SIG-M5 treated with dmso at 0.1 percent for 504 hours (cell line): Measurements from ENCODE around the gene DNHD1.

Source experiments
- DNase-seq: peaks from one replicate; lab custom pipeline; 2025; ENCODE audit not compliant: unreplicated experiment; lab: John Stamatoyannopoulos, UW

Gene DNHD1, protein sequence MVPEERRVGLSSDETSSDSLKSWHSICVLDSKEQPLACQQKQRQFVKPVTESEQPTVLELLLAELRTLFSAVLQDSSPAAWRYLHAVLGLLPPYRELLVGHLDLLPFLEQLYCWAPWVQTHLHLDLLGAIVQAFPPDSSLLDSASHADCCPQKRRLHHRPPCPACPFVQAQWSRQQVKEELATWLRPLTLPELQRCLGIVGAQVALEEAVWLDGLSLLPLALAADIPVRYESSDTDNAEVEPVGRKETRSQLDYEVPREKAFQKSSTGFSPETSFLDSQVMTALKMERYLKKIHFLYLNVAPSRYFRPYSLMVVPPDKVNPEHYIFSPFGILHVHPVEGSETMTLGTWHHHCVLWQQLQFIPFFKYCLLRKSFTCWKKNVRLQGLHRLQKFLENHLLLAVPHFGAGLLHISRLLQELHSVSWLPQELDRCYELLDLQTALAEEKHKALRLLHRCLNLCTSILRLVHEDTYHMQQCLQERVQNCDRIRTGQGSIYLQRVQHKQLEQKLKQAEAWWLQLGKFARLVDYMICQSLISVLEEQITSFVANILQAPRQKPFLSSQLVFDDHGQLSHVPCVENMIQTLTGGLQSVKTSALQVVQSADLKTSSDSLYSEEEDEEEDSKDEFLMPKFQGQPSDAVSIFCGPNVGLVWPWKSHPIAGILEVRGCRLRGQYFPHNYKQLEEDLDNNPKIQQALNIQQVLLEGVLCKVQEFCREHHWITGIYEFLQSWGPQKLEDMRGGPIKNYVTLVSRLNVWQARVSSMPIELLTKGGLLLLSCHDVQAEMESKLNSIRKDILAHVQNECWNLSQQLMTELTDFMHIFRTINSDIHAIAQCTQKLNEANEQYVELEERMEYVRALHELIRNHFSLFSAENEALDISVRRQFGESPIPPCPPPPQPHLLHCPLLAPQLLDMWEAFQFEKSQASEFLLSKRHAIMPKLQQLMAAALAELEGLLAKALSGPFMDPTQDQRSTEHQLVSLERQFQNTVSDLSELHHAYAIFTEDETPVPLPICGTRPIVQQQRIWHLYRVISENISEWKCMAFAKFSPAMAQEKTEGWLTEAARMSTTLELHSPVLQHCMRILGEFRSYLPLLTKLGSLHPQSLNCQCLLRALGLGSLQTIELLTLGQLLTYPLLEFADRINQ (N-terminal part only)

DNA sequence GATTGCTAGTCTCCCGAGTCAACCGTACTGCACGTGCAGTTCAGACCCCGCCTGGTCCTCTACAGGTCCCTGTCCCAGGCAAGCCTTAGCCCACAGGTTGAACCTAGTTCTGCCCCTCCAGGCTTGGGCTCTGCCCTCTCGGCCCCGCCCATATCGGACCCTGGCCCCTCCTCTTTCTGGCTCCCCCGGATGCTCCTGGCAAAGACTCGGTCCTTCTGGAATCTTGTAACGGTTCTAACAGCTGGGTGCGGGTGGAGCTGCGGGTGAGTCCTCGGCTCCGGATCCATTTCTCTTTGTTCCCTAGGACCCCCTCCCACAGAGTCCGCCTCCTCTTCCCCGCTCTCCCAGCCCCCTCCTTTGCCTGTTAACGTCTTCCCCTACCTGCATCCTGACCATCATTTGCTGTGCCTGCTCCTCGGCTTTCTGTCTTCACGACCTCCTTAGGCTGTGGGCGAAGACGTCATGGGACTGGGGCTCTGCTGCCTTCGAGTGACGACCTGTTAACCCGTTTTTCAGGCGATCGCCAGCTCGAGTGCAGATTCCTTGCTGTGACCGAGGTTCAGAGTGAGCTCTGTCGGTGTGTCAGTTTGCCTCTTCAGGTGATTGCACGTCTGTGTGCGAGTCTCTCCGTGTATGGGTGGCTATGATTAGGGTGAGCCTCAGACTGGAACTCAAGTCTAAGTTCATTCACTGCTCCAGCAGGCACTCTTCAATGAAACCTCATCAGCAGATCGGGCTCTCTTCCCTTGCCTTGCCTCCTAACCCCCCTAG lies at the start of gene DNHD1:
Gene DNHD1, plus strand, starts transcription at position 212 of the 771 bp plus-strand sequence. CDS start 936 bp downstream, outside the sequence.
- DNase-seq = no peak

DNA sequence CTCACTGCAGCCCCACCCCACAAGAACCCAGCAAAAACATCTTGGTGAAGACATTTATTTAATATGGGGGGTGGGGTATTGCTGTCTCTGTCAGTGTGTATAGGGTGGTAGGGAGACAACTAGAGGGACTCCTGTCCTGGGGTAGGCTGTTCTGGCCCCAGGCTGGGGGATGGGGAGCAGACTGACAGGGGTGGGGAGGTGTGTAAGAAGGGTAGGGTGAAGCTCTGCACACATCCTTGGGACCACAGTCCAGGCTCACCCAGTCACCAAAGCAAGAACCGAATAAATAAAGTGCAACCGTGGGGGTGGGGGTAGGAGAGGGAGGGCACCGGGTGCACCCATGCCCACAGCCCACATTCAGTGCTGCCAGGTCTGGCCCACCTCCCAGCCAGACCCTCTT lies 48.5 kb upstream of the DNHD1 start:
- DNase-seq = no peak

DNA sequence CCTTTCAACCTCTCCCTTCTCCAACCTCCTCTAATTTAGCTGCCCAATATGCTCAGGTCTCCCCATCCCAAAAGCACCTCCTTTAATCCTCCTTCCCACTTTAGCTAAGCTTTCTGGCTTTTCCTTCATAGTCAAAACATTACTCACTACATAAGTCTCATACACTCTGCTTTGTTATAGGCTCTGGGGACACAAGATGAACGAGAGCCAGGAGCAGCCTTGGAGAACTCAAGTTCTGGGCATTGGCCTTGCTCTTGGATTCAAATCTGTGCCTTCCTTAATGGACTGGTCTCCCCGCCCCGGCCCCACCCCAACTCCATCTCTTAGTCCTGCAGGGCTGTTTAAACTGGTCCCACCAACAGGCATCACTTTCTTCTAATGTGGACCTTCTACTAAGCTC lies 44.9 kb upstream of the DNHD1 start:
- DNase-seq = no peak

DNA sequence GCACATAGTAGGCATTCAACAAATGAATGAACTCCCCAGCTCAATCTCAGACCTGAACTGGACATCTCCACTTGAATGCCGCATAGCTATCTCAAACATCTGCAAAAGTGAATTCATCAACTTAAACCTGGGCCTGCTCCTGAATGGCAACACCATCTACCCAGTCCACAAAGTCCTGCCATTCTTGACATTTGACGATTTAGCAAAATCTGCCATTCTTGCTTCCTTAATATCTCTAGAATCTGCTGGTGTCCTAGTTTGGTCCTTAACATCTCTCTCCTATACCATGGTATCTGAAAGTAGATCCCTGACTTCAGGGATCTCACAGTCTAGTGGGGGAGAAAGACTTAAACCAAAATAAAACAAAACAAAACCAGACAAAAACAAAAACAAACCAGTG lies 43.9 kb upstream of the DNHD1 start:
- no peak for DNase-seq

DNA sequence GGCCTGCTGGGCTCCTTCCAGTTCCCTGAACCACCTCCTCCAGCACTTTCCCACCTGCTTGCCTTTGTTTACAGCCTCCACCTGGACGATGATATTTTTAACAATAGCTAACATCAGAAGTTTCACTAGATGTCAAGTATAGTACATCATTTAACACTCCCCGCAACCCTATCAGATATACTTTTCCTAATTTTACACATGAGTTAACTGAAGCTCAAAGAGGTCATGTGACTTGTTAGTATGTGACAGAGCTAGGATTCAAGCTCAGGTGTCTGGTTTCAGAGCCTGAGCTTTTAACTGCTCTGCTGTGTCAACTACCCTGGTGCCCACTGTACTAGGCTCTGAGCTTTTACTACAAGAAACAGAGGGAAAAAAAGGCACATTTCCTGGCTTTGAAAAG lies 42.0 kb upstream of the DNHD1 start:
- DNase-seq = no peak

DNA sequence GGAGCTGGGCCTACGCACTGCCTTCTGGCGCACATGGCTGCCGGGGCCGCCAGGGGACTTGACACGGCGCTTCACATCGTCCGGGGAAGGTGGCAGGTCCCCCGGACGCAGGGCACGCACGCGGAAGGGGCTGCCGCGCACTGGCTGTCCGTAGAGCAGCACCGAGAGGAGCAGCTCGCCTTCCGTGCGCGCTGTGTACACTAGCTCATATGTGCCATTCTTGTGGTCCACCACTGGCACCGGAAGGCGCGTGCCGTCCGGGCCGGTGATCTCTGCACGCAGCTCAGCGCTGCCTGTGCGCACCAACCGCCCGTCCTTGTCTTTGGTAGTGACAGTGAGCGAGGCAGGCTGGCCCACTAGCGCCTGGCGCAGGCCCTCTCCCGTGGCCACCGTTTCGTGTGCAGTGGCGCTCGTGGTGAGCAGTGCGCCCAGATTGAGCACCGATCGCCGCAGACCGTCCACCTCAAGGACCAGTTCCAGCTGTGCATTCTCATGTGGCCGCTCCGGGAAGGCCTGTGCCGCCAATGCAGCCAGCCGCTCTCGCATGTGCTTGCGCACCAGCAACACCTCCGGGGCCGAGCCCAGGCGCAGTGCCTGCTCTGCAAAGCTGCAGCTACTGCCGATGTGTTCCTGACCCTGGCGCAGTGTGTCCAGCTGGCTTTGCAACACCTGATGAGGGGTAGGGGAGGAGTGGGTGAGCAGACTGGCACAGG lies 40.6 kb upstream of the DNHD1 start:
- no peak for DNase-seq

DNA sequence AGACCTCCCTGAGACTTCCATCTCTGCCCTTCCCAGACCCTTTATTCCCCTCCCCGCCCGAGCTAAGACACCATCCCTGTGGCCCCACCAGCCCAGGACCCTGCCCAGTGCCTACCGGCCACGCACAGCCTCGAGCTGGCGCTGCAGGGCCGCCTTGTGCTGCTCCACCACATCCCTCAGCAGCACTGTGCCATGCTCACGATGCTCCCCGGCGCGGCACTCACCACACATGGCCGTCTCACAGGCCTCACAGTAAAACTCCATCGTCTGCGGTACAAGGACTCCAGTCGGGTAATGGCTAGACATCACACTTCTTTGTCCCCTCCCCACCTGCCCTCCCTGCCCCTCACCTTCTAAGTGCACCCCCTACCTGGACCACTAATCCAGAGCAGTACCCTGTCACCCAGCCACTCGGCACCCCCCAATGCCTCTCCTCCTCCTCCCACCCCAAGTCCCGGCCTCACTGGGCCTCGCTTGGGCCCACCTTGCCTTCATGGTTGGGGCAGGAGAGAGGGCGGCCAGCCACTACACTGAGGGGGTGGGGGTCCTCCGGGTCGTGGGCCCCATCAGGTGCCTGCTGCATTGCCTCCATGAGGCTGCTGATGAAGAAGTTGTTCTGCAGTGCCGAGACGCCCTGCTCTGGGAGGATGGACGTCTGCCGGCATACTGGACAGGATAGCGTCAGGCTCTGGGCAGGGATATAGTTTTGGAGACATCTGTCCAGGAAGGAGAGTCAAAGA lies 39.3 kb upstream of the DNHD1 start:
- no peak for DNase-seq

DNA sequence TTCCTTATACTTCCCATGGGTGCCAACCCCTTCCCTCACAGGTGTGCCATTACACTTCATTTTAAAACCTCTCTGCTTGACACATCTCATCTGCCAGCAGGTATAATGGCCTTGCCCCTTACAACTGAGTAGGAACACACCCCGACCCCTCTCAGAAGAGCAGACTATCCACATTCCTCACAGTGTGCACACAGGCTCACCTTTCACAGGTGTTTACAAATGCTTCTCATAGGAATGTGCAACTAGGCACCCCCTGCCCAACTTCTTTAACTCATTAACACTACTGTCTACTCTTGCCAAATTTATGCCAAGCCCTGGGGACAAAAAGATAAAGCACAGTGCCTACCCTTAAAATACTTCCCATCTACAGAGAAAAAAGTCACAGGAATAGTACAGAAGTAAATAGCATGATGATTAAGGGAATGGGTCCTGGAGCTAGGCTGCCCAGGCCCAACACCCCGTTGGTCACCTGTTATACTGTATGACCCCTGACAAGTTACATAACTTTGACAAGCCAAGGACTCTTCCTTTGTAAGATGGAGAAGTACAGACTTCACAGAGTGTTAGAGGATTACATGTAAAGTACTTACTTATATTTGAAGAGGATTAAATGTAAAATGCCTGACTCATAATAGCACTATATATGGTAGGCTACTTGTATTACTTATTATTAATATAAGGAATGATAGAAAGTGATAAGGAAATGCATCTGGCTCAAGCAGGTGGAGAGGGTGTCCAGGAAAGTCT lies 38.6 kb upstream of the DNHD1 start:
- DNase-seq = no peak

DNA sequence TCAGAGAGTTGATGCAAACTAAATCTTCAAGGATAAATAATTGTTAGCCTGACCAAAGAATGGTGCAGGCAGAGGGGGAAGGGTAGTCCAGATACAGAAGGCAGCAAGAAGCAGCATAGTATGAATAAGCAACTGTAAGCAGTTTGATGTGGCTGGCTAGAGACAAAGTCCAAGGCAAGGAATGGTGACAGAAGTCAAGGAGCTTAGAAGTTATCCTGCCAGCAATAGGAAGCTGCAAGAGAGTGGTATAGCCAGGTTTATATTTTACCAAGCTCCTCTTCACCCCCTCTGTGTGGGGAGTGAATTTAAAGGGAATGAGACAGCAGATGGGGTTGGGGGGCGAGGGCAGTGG lies 38.0 kb upstream of the DNHD1 start:
- no peak for DNase-seq

DNA sequence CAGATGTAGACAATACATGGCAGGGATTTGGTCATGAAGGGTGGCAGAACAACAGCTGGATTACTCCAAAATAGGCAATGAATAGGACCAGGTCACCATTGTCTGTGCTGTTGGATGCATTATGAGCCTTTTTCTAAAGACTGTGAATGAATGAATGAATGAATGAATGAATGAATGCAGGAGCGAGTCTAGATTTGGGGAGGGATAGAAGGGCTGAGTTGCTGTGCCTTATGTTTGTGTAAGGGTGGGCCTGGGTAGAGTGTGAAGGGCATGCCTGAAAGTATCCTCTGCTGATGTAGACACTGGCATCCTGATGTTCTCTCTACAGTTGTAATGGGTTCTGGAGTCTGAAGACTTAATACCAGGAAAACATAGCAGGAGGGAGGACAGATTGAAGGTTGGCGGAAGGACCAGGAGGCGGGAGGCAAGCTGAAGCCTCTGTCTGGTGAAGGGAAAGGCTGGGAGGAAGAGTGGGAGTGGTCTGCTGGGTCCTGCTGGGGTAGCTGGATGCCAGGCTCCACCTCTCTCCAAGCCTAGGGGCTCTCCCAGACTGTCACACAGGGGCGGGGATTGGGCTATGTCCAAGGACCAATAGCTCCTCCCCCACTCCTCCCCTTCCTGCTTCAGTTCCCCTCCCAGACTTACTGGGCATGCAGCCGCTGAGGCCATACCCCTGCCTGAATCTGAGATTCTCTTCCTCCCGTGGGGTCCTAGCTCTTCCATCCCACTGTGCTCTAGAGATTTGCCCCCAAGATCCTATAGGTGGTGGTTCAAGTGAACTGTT lies 28.2 kb upstream of the DNHD1 start:
- DNase-seq = peak; percentile 56

DNA sequence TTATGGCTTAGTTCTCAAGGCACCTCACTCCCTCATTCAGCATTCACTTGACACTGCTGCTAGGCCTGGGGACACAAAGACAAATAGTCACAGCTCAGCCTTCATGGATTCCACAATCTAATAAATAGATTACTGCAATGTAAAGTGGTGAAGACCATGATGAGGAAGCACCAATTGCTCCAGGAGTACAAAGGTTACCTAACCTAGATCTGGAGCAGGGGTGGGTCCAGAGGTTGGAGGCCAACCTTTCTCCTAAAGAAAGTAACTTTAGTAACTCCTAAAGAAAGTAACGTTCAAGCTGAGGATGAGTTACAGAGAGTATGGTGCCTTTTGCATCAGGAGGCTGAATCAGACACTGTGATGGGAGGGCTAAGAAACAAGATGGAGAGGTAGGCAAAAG lies 27.5 kb upstream of the DNHD1 start:
- DNase-seq = no peak

DNA sequence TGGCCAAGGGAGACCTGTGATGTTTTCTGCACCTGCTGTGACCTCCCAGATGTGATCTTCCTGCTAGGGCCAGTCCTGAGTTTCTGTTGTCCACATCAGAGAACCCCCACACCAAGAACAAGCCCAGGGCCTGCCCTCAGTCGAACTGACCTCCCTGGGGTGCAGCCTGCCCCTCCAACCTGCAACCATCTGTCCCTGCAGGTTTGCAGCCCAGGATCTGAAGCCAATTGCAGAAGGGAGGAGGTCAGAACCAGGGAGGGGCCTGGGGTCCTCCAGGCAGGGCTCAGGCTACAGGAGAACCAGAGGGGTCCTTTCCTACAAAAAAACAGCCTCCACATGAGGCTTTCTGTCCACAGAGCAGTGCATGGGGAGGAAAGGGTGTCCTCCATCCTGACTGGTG lies 24.1 kb upstream of the DNHD1 start:
- DNase-seq = no peak

DNA sequence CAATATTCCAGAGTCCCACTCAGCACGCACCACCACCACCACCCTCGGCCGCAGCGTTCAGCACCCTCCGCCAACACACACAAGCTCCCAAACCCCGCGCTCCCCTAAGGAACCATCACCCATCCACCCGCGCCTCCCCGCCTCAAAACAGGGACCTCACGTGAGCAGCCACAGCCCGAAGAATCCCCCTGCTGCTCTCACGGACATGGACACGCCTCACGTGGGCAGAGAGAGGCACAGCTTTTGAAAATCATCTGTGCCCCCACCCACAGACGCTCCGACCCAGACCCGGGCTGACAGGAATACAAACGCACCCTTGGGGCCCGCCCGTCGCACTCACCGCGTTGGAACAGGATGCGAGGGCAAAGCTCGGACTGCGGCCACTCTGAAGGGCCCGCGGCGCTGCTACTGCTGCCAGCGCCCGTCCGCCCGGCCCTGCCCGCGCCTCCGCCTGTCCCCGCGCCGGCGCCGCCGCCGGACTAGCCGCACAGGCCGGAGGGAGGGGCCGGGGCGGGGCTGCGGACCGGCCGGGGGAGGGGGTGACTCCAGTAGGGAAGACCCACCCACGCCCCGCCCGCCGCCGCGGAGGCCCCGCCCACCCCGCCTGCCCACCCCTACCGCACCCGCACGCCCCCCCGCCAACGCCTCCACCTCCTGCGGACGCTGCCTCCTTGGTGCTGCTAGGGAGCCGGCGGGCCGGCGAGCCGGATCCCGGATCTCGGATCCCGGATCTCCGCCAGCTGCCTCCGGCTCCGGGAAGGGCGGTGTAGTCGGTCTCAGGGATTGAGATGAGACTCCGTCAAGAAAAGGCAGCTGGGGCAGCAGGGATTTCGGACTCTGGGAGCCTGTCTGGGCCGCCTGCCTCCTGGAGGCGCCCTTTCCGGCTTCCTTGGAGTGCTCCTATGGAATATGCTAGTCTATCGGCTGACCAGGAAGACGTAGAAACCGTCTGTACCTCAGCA lies 23.3 kb upstream of the DNHD1 start, which contains the start of gene TRIM3:
Gene TRIM3, minus strand, starts transcription at position 491 of the 962 bp plus-strand sequence. CDS start 8,246 bp downstream, outside the sequence.
- peak; percentile 51 for DNase-seq

DNA sequence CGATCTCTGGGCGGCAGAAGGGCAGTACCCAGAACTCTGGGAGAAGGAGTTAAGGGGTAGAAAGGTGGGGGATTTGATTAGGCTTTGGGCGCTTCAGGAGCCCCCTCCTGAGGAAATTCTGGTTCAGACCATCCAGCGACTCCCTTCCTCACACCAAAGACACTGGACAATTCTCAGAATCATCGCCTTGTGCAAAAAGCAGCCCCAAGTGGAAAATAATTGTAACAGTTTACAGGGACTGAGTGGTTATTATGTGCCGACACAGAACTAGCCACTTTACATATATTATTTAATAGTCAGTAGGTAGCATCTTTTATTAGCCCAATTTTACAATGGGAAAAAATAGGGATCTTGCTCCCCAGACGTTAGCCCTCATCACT lies 22.7 kb upstream of the DNHD1 start:
- no peak for DNase-seq

DNA sequence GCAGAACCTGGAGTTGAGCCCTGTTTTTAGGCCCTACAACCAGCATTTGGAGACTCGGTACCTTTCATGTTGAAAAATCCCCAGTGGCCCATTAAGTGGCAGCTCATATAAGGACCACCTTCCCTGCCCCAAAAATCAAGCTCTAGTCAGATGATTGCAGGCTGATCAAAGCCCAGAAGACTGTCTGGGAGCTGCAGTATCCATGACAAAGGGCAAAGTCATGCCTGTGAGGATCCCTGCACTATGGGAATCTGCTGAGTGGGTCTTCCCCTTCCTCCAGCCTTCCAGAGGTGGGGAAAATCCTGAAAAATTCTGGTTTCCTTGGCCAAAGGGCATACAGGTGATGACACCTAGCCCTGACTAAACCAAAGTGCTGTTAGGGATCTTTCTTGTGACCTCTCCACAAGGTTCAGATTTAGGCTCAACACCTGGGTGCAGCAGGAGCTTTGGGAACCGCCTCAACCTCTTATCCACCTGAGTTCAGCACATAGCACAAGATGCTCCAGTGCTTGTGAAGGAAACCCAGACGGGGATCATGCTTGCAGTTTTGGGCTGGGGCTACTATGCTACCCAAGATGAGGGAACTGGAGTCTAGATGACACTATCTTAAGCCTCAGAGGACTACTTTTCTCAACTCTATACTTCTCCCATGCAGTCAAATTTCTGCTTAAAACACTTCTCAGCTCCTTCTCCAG lies 22.1 kb upstream of the DNHD1 start:
- DNase-seq = no peak

DNA sequence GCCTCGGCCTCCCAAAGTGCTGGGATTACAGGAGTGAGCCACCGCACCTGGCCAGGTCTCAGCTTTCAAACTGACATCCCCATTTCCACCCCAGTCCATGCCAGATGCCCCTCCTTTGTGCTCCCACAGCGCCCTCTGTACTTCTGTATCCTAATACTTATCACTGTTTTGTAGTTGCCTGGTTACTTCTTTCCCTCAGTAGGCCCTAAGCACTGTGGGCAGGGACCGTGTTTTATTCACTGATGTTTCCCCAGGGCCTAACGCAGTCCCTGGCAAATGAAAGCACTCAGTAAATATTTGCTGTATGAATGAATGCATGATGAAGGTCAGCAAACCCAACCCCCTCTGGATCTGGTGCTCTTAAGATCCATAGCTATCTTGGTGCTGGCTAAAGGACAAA lies 21.1 kb upstream of the DNHD1 start:
- DNase-seq = no peak
